Measurements from ENCODE around the gene SV2C. TPM values are rescaled to one million over a fixed set of nuclear protein-coding genes. Genes with fewer than 3 reads are reported as not detected.
A peak's percentile ranks its signal among the peaks of the same experiment; 100 is the strongest.

SV2C gene
- total RNA-seq, 1 donor from 2014 or later = 0.32 TPM

- no peak for DNase-seq
- Histone ChIP-seq H3K36me3 (no peaks in the 10 kb centered on the region), H3K4me1 (no peaks in the 10 kb centered on the region), H3K4me3 (no peak overlapping the region), H3K9me3 (no peaks in the 10 kb centered on the region), H3K27ac (no peak overlapping the region), H3K27me3 (no peaks in the 10 kb centered on the region)
- no peak for TF ChIP-seq CTCF (IDR thresholded peaks at IDR 0.05)
- ATAC-seq = no peak
- intact Hi-C loops (cut with DNase I) = no loop called here
Measured at GRCh38 chr5:76391014-76391413, 307.8 kb downstream of the SV2C start.

- ATAC-seq = no peak
- no peak overlapping the region for H3K4me3 ChIP-seq
- DNase-seq = no peak
- H3K27me3 ChIP-seq = no peaks in the 10 kb centered on the region
- no peak overlapping the region for H3K27ac ChIP-seq
- no peak for TF ChIP-seq CTCF (IDR thresholded peaks at IDR 0.05)
- no peaks in the 10 kb centered on the region for H3K4me1 ChIP-seq
- intact Hi-C loops (cut with DNase I) = no loop called here
- no peaks in the 10 kb centered on the region for H3K9me3 ChIP-seq
- no peaks in the 10 kb centered on the region for H3K36me3 ChIP-seq
Measured at GRCh38 chr5:76393035-76393680, 310.0 kb downstream of the SV2C start.

GRCh38 chr5:76397200-76397599, 314.0 kb downstream of the SV2C start:
- H3K4me1 ChIP-seq = no peaks in the 10 kb centered on the region

GRCh38 chr5:76399268-76399667, 316.1 kb downstream of the SV2C start:
- TF ChIP-seq CTCF (IDR thresholded peaks at IDR 0.05) = no peak
- Histone ChIP-seq H3K27me3 (no peaks in the 10 kb centered on the region), H3K4me3 (no peak overlapping the region), H3K36me3 (no peaks in the 10 kb centered on the region), H3K4me1 (no peaks in the 10 kb centered on the region), H3K9me3 (no peaks in the 10 kb centered on the region), H3K27ac (no peak overlapping the region)
- DNase-seq = no peak
- ATAC-seq = no peak
- intact Hi-C loops (cut with DNase I) = no loop called here

More at GRCh38 chr5:76397200-76397599, 314.0 kb downstream of the SV2C start:
- no peak for TF ChIP-seq CTCF (IDR thresholded peaks at IDR 0.05)
- Histone ChIP-seq H3K9me3 (no peaks in the 10 kb centered on the region), H3K4me3 (no peak overlapping the region), H3K27ac (no peak overlapping the region), H3K36me3 (no peaks in the 10 kb centered on the region), H3K27me3 (no peaks in the 10 kb centered on the region)
- no peak for DNase-seq
- intact Hi-C loops (cut with DNase I) = no loop called here
- no peak for ATAC-seq

GRCh38 chr5:76400466-76400865, 317.3 kb downstream of the SV2C start:
- Histone ChIP-seq H3K9me3 (no peaks in the 10 kb centered on the region), H3K27me3 (no peaks in the 10 kb centered on the region), H3K4me3 (no peak overlapping the region), H3K27ac (no peak overlapping the region), H3K4me1 (no peaks in the 10 kb centered on the region), H3K36me3 (no peaks in the 10 kb centered on the region)
- ATAC-seq (no peak), DNase-seq (no peak)
- intact Hi-C loops (cut with DNase I) = no loop called here
- TF ChIP-seq CTCF (IDR thresholded peaks at IDR 0.05) = no peak

GRCh38 chr5:76401801-76402250, 318.6 kb downstream of the SV2C start:
- Histone ChIP-seq H3K36me3 (no peaks in the 10 kb centered on the region), H3K27me3 (no peaks in the 10 kb centered on the region), H3K4me1 (no peaks in the 10 kb centered on the region), H3K27ac (peak overlapping the region; percentile 76), H3K9me3 (no peaks in the 10 kb centered on the region), H3K4me3 (peak overlapping the region; percentile 69)
- peak; percentile 32 for ATAC-seq
- TF ChIP-seq CTCF (IDR thresholded peaks at IDR 0.05) = no peak
- intact Hi-C loops (cut with DNase I) = no loop called here
- DNase-seq = peak; percentile 73
